Sigmoid colon (tissue), 3 donors: ENCODE results near the gene DCC.

Source experiments
- POLR2A ChIP-seq, 2 donors: fragments of 450-650 bp; IDR thresholded peaks; one replicate each; pipeline ENCODE4 v1.6.1; 2016; ENCODE audit warnings: antibody characterized with exemption in 2 of 2, mild to moderate bottlenecking in 2 of 2, moderate library complexity in 2 of 2
- TF ChIP-seq, protein P1 (sequence below), 4 experiments: fragments of 450-650 bp in 3 of 4; fragments of 200-600 bp in 1 of 4; IDR thresholded peaks; one replicate each; pipeline ENCODE4 v1.5.1; 2016 to 2019; ENCODE audit warnings: antibody characterized with exemption in 4 of 4, mild to moderate bottlenecking in 3 of 4, moderate library complexity in 2 of 4

- TF ChIP-seq, protein P1, sequence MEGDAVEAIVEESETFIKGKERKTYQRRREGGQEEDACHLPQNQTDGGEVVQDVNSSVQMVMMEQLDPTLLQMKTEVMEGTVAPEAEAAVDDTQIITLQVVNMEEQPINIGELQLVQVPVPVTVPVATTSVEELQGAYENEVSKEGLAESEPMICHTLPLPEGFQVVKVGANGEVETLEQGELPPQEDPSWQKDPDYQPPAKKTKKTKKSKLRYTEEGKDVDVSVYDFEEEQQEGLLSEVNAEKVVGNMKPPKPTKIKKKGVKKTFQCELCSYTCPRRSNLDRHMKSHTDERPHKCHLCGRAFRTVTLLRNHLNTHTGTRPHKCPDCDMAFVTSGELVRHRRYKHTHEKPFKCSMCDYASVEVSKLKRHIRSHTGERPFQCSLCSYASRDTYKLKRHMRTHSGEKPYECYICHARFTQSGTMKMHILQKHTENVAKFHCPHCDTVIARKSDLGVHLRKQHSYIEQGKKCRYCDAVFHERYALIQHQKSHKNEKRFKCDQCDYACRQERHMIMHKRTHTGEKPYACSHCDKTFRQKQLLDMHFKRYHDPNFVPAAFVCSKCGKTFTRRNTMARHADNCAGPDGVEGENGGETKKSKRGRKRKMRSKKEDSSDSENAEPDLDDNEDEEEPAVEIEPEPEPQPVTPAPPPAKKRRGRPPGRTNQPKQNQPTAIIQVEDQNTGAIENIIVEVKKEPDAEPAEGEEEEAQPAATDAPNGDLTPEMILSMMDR (IDR thresholded peaks at IDR 0.05), result no peak
- TF ChIP-seq POLR2A (IDR thresholded peaks at IDR 0.05), result no peak
Observed at GRCh38 chr18:53408271-53408670, 1068.3 kb downstream of the DCC start.
